ENCODE results near the gene HGF.
A peak's percentile ranks its signal among the peaks of the same experiment; 100 is the strongest.

HGF gene

DNA sequence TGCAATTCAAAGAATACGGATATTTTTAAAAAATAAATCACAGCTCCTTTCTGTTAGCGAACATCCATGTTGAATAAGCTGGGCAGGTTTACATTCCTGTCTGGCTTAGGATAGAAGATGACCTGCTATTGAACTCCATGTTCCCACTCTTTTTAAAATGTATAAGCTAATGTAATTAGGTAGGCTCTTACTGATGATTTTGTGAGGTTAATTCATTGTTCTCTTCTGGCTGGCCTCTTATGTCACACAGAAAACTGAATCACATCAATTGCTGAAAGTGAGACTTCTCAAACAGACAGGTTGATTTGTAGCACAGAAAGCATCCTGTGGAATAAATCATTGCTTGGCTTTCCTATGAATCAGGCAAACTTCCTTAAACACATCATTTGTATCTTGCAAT lies 24.2 kb downstream of the HGF start:
- DNase-seq (ENCODE audit: low read depth): no peak
- no peak overlapping the region for H3K4me3 ChIP-seq (ENCODE audit: control insufficient read depth, low read depth, low read length)
- TF ChIP-seq, protein P1, sequence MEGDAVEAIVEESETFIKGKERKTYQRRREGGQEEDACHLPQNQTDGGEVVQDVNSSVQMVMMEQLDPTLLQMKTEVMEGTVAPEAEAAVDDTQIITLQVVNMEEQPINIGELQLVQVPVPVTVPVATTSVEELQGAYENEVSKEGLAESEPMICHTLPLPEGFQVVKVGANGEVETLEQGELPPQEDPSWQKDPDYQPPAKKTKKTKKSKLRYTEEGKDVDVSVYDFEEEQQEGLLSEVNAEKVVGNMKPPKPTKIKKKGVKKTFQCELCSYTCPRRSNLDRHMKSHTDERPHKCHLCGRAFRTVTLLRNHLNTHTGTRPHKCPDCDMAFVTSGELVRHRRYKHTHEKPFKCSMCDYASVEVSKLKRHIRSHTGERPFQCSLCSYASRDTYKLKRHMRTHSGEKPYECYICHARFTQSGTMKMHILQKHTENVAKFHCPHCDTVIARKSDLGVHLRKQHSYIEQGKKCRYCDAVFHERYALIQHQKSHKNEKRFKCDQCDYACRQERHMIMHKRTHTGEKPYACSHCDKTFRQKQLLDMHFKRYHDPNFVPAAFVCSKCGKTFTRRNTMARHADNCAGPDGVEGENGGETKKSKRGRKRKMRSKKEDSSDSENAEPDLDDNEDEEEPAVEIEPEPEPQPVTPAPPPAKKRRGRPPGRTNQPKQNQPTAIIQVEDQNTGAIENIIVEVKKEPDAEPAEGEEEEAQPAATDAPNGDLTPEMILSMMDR (IDR thresholded peaks at IDR 0.05; ENCODE audit: control insufficient read depth, insufficient read depth, low read depth, low read length, missing control alignments): no peak

DNA sequence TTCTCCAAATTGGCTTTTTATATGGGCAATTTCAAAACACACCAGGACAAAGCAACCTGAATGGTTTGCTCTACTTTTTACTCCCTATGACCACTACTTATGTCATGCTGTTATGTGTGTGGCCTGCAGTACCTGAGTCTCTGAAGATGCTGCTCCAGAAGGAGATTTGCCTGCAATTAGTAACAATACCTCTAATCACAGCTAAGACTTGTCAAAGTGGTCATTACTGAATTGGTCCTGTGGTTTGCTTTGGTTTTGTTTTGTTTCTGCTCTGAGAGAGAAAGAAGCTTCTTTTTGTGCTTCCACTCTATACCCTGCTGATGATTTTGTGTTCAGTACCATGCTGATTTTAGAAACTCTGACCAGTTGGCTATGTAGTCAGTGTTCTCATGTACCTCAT lies 25.5 kb downstream of the HGF start:
- H3K4me3 ChIP-seq (ENCODE audit: control insufficient read depth, low read depth, low read length): no peak overlapping the region
- TF ChIP-seq, protein P1 (IDR thresholded peaks at IDR 0.05; ENCODE audit: control insufficient read depth, insufficient read depth, low read depth, low read length, missing control alignments): no peak
- DNase-seq (ENCODE audit: low read depth): no peak

DNA sequence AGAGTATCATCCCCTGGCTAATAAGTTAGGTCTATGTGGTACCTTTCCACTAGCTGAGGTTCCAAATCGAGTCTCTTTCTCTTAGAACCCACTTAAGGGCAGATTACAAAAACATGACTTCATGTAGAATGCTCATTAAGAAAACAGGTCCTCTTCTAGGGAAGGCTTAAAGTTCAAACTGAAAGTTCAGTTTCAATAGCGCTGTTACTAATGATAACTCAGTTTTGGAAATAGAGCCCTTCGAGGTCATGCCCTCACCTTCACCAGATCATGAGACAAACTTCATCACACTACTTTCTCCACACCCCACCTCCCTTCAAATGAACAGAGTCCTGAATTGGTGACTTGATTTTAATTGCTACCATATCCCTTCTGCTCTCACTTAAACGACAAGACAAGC lies 26.2 kb downstream of the HGF start:
- TF ChIP-seq, protein P1 (IDR thresholded peaks at IDR 0.05; ENCODE audit: control insufficient read depth, insufficient read depth, low read depth, low read length, missing control alignments): no peak
- H3K4me3 ChIP-seq (ENCODE audit: control insufficient read depth, low read depth, low read length): no peak overlapping the region
- DNase-seq (ENCODE audit: low read depth): no peak

DNA sequence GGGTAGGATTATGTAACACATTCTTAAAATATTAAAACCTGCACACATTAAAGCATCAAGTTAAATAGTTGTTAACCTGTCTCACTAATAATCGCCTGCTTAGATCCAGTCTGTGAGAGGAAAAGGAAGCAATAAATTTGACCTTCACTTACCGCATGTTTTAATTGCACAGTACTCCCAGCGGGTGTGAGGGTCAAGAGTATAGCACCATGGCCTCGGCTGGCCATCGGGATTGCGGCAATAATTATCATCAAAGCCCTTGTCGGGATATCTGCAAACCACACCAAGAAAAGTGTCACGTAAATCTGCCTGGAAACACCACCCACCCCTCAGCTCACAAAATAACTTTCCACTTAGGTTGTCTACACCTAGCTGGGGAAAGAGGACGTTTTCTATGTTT lies 26.6 kb downstream of the HGF start:
- TF ChIP-seq, protein P1 (IDR thresholded peaks at IDR 0.05; ENCODE audit: control insufficient read depth, insufficient read depth, low read depth, low read length, missing control alignments): no peak
- DNase-seq (ENCODE audit: low read depth): no peak
- H3K4me3 ChIP-seq (ENCODE audit: control insufficient read depth, low read depth, low read length): no peak overlapping the region

DNA sequence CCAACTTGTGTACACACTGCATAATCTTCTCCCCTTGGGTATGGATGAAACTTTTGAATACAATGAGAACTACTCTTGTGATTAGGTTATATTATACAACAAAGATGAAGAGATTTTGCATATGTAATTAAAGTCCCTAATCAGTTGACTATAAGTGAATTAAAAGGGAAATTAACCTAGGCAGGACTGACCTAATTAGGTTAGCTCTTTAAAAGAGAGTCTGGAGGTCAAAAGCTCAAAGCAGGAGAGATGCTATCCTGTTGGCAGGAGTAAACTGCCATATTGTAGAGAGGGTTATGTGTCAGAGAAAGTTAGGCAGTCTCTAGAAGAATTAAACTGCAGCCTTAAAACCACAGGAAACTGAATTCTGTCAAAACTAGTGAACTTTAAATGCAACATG lies 29.4 kb downstream of the HGF start:
- no peak overlapping the region for H3K4me3 ChIP-seq (ENCODE audit: control insufficient read depth, low read depth, low read length)
- DNase-seq (ENCODE audit: low read depth): no peak
- TF ChIP-seq, protein P1 (IDR thresholded peaks at IDR 0.05; ENCODE audit: control insufficient read depth, insufficient read depth, low read depth, low read length, missing control alignments): no peak

DNA sequence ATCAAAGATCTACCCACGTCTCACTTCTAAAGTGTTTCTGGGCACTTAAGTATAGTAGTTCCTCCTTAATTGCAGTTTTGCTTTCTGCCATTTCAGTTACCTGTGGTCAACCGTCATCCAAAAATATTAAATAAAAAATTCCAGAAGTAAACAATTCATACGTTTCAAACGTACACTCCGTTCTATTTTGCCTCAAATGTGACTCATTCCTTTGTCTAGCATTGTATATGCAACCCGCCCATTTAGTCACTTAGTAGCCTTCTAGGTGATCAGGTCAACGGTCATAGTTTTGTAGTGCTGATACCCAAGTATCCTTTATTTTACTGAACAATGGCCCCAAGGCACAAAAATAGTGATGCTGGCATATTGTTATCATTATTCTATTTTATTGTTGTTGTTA lies 33.8 kb downstream of the HGF start:
- TF ChIP-seq, protein P1 (IDR thresholded peaks at IDR 0.05; ENCODE audit: control insufficient read depth, insufficient read depth, low read depth, low read length, missing control alignments): no peak
- DNase-seq (ENCODE audit: low read depth): no peak
- H3K4me3 ChIP-seq (ENCODE audit: control insufficient read depth, low read depth, low read length): no peak overlapping the region

DNA sequence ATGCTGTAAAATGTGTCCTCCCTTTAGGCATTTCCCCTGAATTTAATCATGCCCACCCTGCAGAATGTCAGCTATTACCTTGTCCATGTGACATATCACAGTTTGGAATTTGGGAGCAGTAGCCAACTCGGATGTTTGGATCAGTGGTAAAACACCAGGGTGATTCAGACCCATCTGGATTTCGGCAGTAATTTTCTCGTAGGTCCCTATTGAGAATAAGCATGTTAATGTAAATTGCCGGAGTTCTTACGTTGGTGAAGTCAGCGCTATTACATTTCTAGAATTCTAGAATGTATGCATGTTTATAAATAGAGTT lies 44.1 kb downstream of the HGF start:
- no peak overlapping the region for H3K4me3 ChIP-seq (ENCODE audit: control insufficient read depth, low read depth, low read length)
- DNase-seq (ENCODE audit: low read depth): peak; percentile 61
- TF ChIP-seq, protein P1 (IDR thresholded peaks at IDR 0.05; ENCODE audit: control insufficient read depth, insufficient read depth, low read depth, low read length, missing control alignments): no peak
